ENCODE data around the gene MYH7.
A peak's percentile ranks its signal among the peaks of the same experiment; 100 is the strongest.

Gene MYH7

GRCh38 chr14:23435543-23436326 lies at the start of gene MYH7:
Gene MYH7 (minus strand): TSS chr14:23435660. CDS start chr14:23433732, 1,928 bp downstream.
- no peak for TF ChIP-seq CTCF (conservative IDR thresholded peaks at IDR 0.05; ENCODE audit: low read length)
- H3K4me3 ChIP-seq (ENCODE audit: low read length), result no peak within 1 kb of the TSS
- DNase-seq (ENCODE audit: low read depth), result no peak

- no peak for DNase-seq (ENCODE audit: low read depth)
- peak; percentile 42 for TF ChIP-seq CTCF (conservative IDR thresholded peaks at IDR 0.05; ENCODE audit: low read length)
- H3K4me3 ChIP-seq (ENCODE audit: low read length), result no peak overlapping the region
Observed at GRCh38 chr14:23483236-23483854, 47.9 kb upstream of the MYH7 start.

- TF ChIP-seq CTCF (conservative IDR thresholded peaks at IDR 0.05; ENCODE audit: low read length), result no peak
- H3K4me3 ChIP-seq (ENCODE audit: low read length), result no peak overlapping the region
- no peak for DNase-seq (ENCODE audit: low read depth)
Observed at GRCh38 chr14:23482823-23483148, 47.3 kb upstream of the MYH7 start.

GRCh38 chr14:23481979-23482822 lies 46.7 kb upstream of the MYH7 start:
- TF ChIP-seq CTCF (conservative IDR thresholded peaks at IDR 0.05; ENCODE audit: low read length), result no peak
- DNase-seq (ENCODE audit: low read depth), result no peak
- no peak overlapping the region for H3K4me3 ChIP-seq (ENCODE audit: low read length)

- no peak for TF ChIP-seq CTCF (conservative IDR thresholded peaks at IDR 0.05; ENCODE audit: low read length)
- DNase-seq (ENCODE audit: low read depth), result no peak
- no peak overlapping the region for H3K4me3 ChIP-seq (ENCODE audit: low read length)
Observed at GRCh38 chr14:23481362-23481970, 46.0 kb upstream of the MYH7 start.

- no peak overlapping the region for H3K4me3 ChIP-seq (ENCODE audit: low read length)
- DNase-seq (ENCODE audit: low read depth), result peak; percentile 68
- peak; percentile 76 for TF ChIP-seq CTCF (conservative IDR thresholded peaks at IDR 0.05; ENCODE audit: low read length)
Observed at GRCh38 chr14:23478109-23478759, 42.8 kb upstream of the MYH7 start.

Data from AG10803 (cell line).